Osteocyte (in vitro differentiated cells): ENCODE data around the gene SLC25A24. TPM values are rescaled to one million over a fixed set of nuclear protein-coding genes. Genes with fewer than 3 reads are reported as not detected.

ENCODE experiments used
- DNase-seq: peaks from one replicate; pipeline ENCODE4 v3.0.0; 2021; ENCODE audit warnings: mixed read lengths; ENCODE audit not compliant: unreplicated experiment; ENCODE audit errors: extremely low spot score
- H3K27ac Mint-ChIP-seq: one replicate; pipeline ENCODE4 v1.8.0; 2021; ENCODE audit warnings: mild to moderate bottlenecking, mixed read lengths; ENCODE audit not compliant: unreplicated experiment
- H3K27me3 Mint-ChIP-seq: one replicate; pipeline ENCODE4 v1.8.0; 2021; ENCODE audit warnings: mixed read lengths; ENCODE audit not compliant: unreplicated experiment
- H3K36me3 Mint-ChIP-seq: one replicate; pipeline ENCODE4 v1.8.0; 2021; ENCODE audit warnings: mixed read lengths; ENCODE audit not compliant: unreplicated experiment
- H3K4me1 Mint-ChIP-seq: one replicate; pipeline ENCODE4 v1.8.0; 2021; ENCODE audit warnings: mixed read lengths; ENCODE audit not compliant: unreplicated experiment
- H3K4me3 Mint-ChIP-seq: one replicate; pipeline ENCODE4 v1.8.0; 2021; ENCODE audit warnings: mild to moderate bottlenecking, moderate library complexity, mixed read lengths; ENCODE audit not compliant: unreplicated experiment
- H3K9me3 Mint-ChIP-seq: one replicate; pipeline ENCODE4 v1.8.0; 2021; ENCODE audit warnings: mixed read lengths; ENCODE audit not compliant: unreplicated experiment
- CTCF ChIP-seq: fragments of 200-600 bp; sonication (generic); IDR thresholded peaks from 2 replicates; pipeline ENCODE4 v1.5.0; 2021; ENCODE audit warnings: antibody characterized with exemption, mild to moderate bottlenecking, moderate library complexity
- total RNA-seq: library from RNA; stranded (reverse); gene quantifications from 2 replicates; pipeline ENCODE4 v1.2.1, GENCODE V29; 2021

Gene SLC25A24
- total RNA-seq, 1 donor from 2014 or later = 41.3 TPM

- Mint-ChIP-seq H3K4me3 (no peak overlapping the region), H3K4me1 (no peaks in the 10 kb centered on the region), H3K9me3 (no peaks in the 10 kb centered on the region), H3K27ac (no peak overlapping the region), H3K27me3 (peaks cover 9% of the 10 kb centered on the region), H3K36me3 (no peaks in the 10 kb centered on the region)
- TF ChIP-seq CTCF = no peak
- DNase-seq = no peak
These were observed 86.0 kb downstream of the SLC25A24 start for GRCh38 chr1:108114033-108114599.

GRCh38 chr1:108113496-108113895 is 86.6 kb downstream of the SLC25A24 start:
- Mint-ChIP-seq H3K36me3 (no peaks in the 10 kb centered on the region), H3K27me3 (peaks cover 9% of the 10 kb centered on the region), H3K4me1 (no peaks in the 10 kb centered on the region), H3K27ac (no peak overlapping the region), H3K4me3 (no peak overlapping the region), H3K9me3 (no peaks in the 10 kb centered on the region)
- no peak for TF ChIP-seq CTCF
- DNase-seq = no peak

GRCh38 chr1:108109295-108109973 is 90.7 kb downstream of the SLC25A24 start:
- Mint-ChIP-seq H3K4me1 (peaks cover 2% of the 10 kb centered on the region), H3K36me3 (no peaks in the 10 kb centered on the region), H3K27me3 (peaks cover 8% of the 10 kb centered on the region), H3K9me3 (no peaks in the 10 kb centered on the region), H3K4me3 (no peak overlapping the region), H3K27ac (no peak overlapping the region)
- DNase-seq = no peak
- TF ChIP-seq CTCF = no peak

- peaks cover 2% of the 10 kb centered on the region for H3K4me1 Mint-ChIP-seq
- no peak for TF ChIP-seq CTCF
These were observed 92.0 kb downstream of the SLC25A24 start for GRCh38 chr1:108108119-108108518.

GRCh38 chr1:108107658-108108057 is 92.5 kb downstream of the SLC25A24 start:
- Mint-ChIP-seq H3K27me3 (peaks cover 20% of the 10 kb centered on the region), H3K36me3 (no peaks in the 10 kb centered on the region), H3K9me3 (no peaks in the 10 kb centered on the region), H3K27ac (no peak overlapping the region), H3K4me3 (no peak overlapping the region), H3K4me1 (peaks cover 2% of the 10 kb centered on the region)
- DNase-seq = no peak
- TF ChIP-seq CTCF = no peak

More at GRCh38 chr1:108108119-108108518, 92.0 kb downstream of the SLC25A24 start:
- H3K27ac Mint-ChIP-seq = no peak overlapping the region
- no peak for DNase-seq
- H3K4me3 Mint-ChIP-seq = no peak overlapping the region
- H3K36me3 Mint-ChIP-seq = no peaks in the 10 kb centered on the region
- H3K27me3 Mint-ChIP-seq = peaks cover 19% of the 10 kb centered on the region
- no peaks in the 10 kb centered on the region for H3K9me3 Mint-ChIP-seq
